ENCODE measurements around the gene DPP6. TPM values are rescaled to one million over a fixed set of nuclear protein-coding genes. Genes with fewer than 3 reads are reported as not detected.

DPP6 gene
- total and polyA plus RNA-seq, 4 experiments from 2014 or later: not detected

DNA sequence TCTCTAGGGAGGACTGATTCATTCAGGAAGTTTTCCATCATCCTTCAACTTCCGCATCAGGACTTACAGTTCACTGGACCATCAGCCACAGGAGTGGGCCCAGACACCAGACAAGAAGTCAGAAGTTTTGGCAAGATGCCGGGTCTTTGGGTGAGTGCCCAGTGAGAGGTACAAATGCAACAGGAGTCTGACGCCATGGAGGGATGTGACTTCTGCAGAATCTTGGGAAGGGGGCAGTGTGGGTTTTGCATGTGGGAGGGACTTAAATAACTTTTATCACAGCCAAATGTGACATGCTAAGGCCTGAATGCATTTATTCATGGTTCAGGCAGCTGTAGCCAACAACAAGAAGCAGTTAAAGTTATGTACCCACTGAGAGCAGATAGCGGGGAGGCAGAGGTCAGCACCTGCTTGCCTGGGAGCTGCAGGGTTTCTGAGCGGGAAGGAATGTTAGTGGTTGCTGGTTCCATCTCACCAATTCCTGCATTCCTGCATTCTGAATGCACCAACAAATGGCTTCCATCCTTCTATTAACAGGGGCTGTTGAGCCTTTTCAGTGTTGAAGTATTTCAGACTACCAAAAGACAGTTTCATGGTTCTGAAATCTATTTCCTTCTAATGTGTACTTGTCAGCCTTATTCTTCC is 575.6 kb downstream of the DPP6 start:
- intact Hi-C loops (cut with micrococcal nuclease): no loop called here
- Mint-ChIP-seq H3K27ac (no peak overlapping the region), H3K36me3 (no peaks in the 10 kb centered on the region), H3K4me3 (no peak overlapping the region), H3K4me1 (no peaks in the 10 kb centered on the region), H3K27me3 (peaks cover 0 to 2% of the 10 kb centered on the region in 2 donors), H3K9me3 (peaks cover 0 to 11% (median 2%) of the 10 kb centered on the region in 8 donors)
- ChIA-PET CTCF (ENCODE audit: partially characterized antibody) (no interaction called here), POLR2A (ENCODE audit: partially characterized antibody) (no interaction called here)
- H3K27ac ChIP-seq (ENCODE audit: low read depth, low read length): no peak overlapping the region
- no peak overlapping the region for H3K4me3 ChIP-seq (ENCODE audit: low read length in 2 of 2)
- H3K9me3 ChIP-seq (ENCODE audit: control insufficient read depth in 1 of 2, low read length in 2 of 2): no peaks in the 10 kb centered on the region
- no peaks in the 10 kb centered on the region for H3K4me1 ChIP-seq (ENCODE audit: insufficient read depth, low read length)
- DNase-seq: no peak
- H3K36me3 ChIP-seq (ENCODE audit: insufficient read depth, low read length): no peaks in the 10 kb centered on the region
- H3K27me3 ChIP-seq (ENCODE audit: insufficient read depth, low read length): no peaks in the 10 kb centered on the region

DNA sequence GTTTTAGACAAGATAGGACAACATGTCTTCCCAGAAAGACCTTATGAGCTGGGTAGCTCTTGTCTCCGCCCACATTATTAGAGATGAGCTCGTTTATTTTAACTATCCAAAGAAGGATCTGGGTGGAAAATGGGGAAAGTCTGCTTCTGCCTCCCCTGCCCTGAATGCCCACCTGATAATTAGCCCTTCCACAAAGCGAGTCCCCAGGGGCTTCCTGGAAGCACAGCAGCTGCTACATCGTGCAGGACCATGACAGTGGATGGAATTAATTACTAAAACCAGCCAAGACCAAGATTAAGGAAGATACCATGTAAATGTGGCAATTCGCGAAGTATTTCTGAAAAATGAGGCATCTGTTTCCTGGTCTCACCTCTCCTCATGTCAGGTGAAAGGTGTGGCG is 576.4 kb downstream of the DPP6 start:
- H3K27me3 Mint-ChIP-seq: peaks cover 0 to 2% of the 10 kb centered on the region in 2 donors

DNA sequence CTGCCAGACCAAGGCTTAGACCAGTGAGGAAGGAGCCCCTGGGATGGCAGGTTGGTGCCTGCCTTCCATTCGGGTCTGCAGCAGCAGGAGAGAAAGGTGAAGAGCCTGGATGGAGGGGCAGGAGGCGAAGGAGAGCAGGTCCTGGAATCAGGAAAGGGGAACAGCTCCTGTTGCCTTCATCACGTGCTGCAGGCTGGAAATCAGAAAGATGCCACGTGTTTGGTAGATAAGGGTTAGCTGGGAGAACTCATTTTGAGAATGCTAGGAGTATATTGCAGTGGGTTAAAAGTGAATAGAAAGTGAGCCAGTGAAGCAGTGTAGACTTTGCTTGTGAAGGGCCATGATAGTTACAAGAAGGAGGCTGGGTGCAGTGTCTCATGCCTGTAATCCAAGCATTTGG is 579.0 kb downstream of the DPP6 start:
- ChIA-PET CTCF (ENCODE audit: partially characterized antibody) (no interaction called here), POLR2A (ENCODE audit: partially characterized antibody) (no interaction called here)
- Histone ChIP-seq H3K4me1 (ENCODE audit: insufficient read depth, low read length) (no peaks in the 10 kb centered on the region), H3K27ac (ENCODE audit: low read depth, low read length) (no peak overlapping the region), H3K27me3 (ENCODE audit: insufficient read depth, low read length) (no peaks in the 10 kb centered on the region), H3K4me3 (ENCODE audit: low read length in 2 of 2) (no peak overlapping the region), H3K36me3 (ENCODE audit: insufficient read depth, low read length) (no peaks in the 10 kb centered on the region), H3K9me3 (ENCODE audit: control insufficient read depth in 1 of 2, low read length in 2 of 2) (no peaks in the 10 kb centered on the region)
- Mint-ChIP-seq H3K4me1 (no peaks in the 10 kb centered on the region), H3K36me3 (no peaks in the 10 kb centered on the region), H3K27me3 (peaks cover 0 to 2% of the 10 kb centered on the region in 2 donors), H3K9me3 (peaks cover 0 to 10% (median 2%) of the 10 kb centered on the region in 8 donors), H3K27ac (no peak overlapping the region), H3K4me3 (no peak overlapping the region)
- intact Hi-C loops (cut with micrococcal nuclease): no loop called here
- no peak for DNase-seq

More for the DNA sequence above, 576.4 kb downstream of the DPP6 start:
- Histone ChIP-seq H3K9me3 (ENCODE audit: control insufficient read depth in 1 of 2, low read length in 2 of 2) (no peaks in the 10 kb centered on the region), H3K27ac (ENCODE audit: low read depth, low read length) (no peak overlapping the region), H3K4me1 (ENCODE audit: insufficient read depth, low read length) (no peaks in the 10 kb centered on the region), H3K27me3 (ENCODE audit: insufficient read depth, low read length) (no peaks in the 10 kb centered on the region), H3K36me3 (ENCODE audit: insufficient read depth, low read length) (no peaks in the 10 kb centered on the region), H3K4me3 (ENCODE audit: low read length in 2 of 2) (no peak overlapping the region)
- Mint-ChIP-seq H3K4me3 (no peak overlapping the region), H3K27ac (no peak overlapping the region), H3K9me3 (peaks cover 0 to 11% (median 0%) of the 10 kb centered on the region in 8 donors), H3K36me3 (no peaks in the 10 kb centered on the region), H3K4me1 (no peaks in the 10 kb centered on the region)
- intact Hi-C loops (cut with micrococcal nuclease): no loop called here
- ChIA-PET POLR2A (ENCODE audit: partially characterized antibody) (no interaction called here), CTCF (ENCODE audit: partially characterized antibody) (no interaction called here)
- no peak for DNase-seq

DNA sequence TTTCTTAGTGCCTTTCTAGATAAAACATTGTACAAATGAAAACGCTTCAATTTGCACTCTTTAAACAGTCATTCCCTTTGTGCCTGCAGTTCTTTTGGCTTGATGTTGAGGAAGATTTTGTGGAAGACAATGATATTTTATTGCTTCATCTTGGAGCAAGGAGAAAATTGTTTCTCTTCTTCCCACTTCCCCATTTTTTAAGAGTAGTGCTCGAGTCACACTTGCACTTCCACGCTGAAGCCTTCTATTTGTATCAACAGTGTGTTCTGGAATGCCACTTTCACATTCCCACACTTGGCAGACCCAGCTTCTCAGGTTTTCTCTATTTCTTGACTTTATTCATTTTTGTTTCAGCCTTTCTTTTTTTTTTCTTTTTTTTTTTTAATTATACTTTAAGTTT is 581.4 kb downstream of the DPP6 start:
- no peak overlapping the region for H3K27ac Mint-ChIP-seq
- intact Hi-C loops (cut with micrococcal nuclease): no loop called here
- H3K4me3 Mint-ChIP-seq: no peak overlapping the region
- H3K9me3 ChIP-seq (ENCODE audit: control insufficient read depth in 1 of 2, low read length in 2 of 2): no peaks in the 10 kb centered on the region
- H3K36me3 ChIP-seq (ENCODE audit: insufficient read depth, low read length): no peaks in the 10 kb centered on the region
- H3K27me3 ChIP-seq (ENCODE audit: insufficient read depth, low read length): no peaks in the 10 kb centered on the region
- ChIA-PET POLR2A (ENCODE audit: partially characterized antibody) (no interaction called here), CTCF (ENCODE audit: partially characterized antibody) (no interaction called here)
- no peaks in the 10 kb centered on the region for H3K4me1 ChIP-seq (ENCODE audit: insufficient read depth, low read length)
- H3K36me3 Mint-ChIP-seq: no peaks in the 10 kb centered on the region
- peaks cover 0 to 2% of the 10 kb centered on the region in 2 donors for H3K27me3 Mint-ChIP-seq
- no peak for DNase-seq
- no peak overlapping the region for H3K4me3 ChIP-seq (ENCODE audit: low read length in 2 of 2)
- peaks cover 0 to 5% (median 2%) of the 10 kb centered on the region in 8 donors for H3K9me3 Mint-ChIP-seq
- H3K4me1 Mint-ChIP-seq: no peaks in the 10 kb centered on the region
- H3K27ac ChIP-seq (ENCODE audit: low read depth, low read length): no peak overlapping the region

DNA sequence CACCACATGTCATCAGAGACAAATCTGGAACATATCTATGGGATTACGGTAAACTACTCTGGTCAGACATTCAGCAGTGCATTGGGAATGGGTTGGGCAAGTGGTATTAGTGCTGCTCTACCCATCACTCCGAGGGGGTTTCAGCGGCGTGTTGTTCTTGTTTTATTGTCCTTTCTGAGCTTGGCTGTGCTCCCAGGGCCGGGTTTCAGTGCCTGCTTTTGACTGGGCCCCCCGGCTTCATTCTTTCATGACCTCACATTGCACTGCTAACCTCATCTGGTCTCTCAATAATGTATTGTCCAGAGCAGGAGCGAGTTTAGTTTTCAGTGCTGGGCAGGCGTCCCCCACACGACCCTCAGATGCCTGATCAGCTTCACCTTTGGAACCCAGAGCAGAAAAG is 586.1 kb downstream of the DPP6 start:
- H3K27me3 ChIP-seq (ENCODE audit: insufficient read depth, low read length): no peaks in the 10 kb centered on the region
- H3K9me3 Mint-ChIP-seq: peaks cover 0 to 5% (median 2%) of the 10 kb centered on the region in 8 donors
- intact Hi-C loops (cut with micrococcal nuclease): no loop called here
- no peaks in the 10 kb centered on the region for H3K36me3 ChIP-seq (ENCODE audit: insufficient read depth, low read length)
- CTCF ChIA-PET (ENCODE audit: partially characterized antibody): no interaction called here
- H3K4me3 Mint-ChIP-seq: no peak overlapping the region
- H3K36me3 Mint-ChIP-seq: no peaks in the 10 kb centered on the region
- DNase-seq: no peak
- H3K27me3 Mint-ChIP-seq: no peaks in the 10 kb centered on the region
- H3K27ac Mint-ChIP-seq: no peak overlapping the region
- H3K27ac ChIP-seq (ENCODE audit: low read depth, low read length): no peak overlapping the region
- H3K4me1 ChIP-seq (ENCODE audit: insufficient read depth, low read length): no peaks in the 10 kb centered on the region
- no peaks in the 10 kb centered on the region for H3K9me3 ChIP-seq (ENCODE audit: control insufficient read depth in 1 of 2, low read length in 2 of 2)
- H3K4me3 ChIP-seq (ENCODE audit: low read length in 2 of 2): no peak overlapping the region
- H3K4me1 Mint-ChIP-seq: no peaks in the 10 kb centered on the region
- POLR2A ChIA-PET (ENCODE audit: partially characterized antibody): no interaction called here

DNA sequence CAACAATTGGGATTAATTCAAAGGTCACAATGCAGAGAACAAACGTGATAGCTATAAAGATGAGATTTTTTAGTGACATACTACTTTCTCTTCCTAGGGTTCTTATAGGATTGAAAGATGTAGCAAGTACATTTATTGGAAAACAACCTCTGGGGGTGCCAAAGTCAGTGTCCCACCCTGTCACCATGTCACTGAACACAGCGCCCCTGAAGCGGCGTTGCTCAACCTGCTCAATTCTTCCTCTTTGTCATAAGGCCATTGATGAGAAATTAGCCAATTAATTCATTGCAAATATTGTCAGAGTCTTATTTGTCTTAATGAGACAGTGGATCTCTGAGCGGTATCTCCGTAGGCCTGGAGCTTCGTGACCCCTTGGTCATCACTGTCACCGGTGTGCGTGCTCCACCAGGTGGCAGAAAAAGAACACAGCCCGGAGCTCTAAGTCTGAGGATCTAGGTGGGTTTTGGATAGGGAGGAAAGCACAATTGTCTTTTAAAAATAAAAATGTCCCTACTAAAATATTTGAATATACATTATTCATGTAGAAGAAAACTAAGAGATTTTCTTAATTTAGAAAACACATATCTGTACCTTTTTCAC is 588.2 kb downstream of the DPP6 start:
- no peak overlapping the region for H3K27ac ChIP-seq (ENCODE audit: low read depth, low read length)
- no peak overlapping the region for H3K4me3 ChIP-seq (ENCODE audit: low read length in 2 of 2)
- H3K36me3 Mint-ChIP-seq: no peaks in the 10 kb centered on the region
- H3K27me3 ChIP-seq (ENCODE audit: insufficient read depth, low read length): no peaks in the 10 kb centered on the region
- H3K4me3 Mint-ChIP-seq: no peak overlapping the region
- H3K36me3 ChIP-seq (ENCODE audit: insufficient read depth, low read length): no peaks in the 10 kb centered on the region
- ChIA-PET POLR2A (ENCODE audit: partially characterized antibody) (no interaction called here), CTCF (ENCODE audit: partially characterized antibody) (no interaction called here)
- H3K4me1 Mint-ChIP-seq: no peaks in the 10 kb centered on the region
- intact Hi-C loops (cut with micrococcal nuclease): no loop called here
- no peaks in the 10 kb centered on the region for H3K9me3 ChIP-seq (ENCODE audit: control insufficient read depth in 1 of 2, low read length in 2 of 2)
- H3K27ac Mint-ChIP-seq: no peak overlapping the region
- peaks cover 0 to 6% (median 3%) of the 10 kb centered on the region in 8 donors for H3K9me3 Mint-ChIP-seq
- DNase-seq: no peak
- H3K4me1 ChIP-seq (ENCODE audit: insufficient read depth, low read length): no peaks in the 10 kb centered on the region
- no peaks in the 10 kb centered on the region for H3K27me3 Mint-ChIP-seq

DNA sequence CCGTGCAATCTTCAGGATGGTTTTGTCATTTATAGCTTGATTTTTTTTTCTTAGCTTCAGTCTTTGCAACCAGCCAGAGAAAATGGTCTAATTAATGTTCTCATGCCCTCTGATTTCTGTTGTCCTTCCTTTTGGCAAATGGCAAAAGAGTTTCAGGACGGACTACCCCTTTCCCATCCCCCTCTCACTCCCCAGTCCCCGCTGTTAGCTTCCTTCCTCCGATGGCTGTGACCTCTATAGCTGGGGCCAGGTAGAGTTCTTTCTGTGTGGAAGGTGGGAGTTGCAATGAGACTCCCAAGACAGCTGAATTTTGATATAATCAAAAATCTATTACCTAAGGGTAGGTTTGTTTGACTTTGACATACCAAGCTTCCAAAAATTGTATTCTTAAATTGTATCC is 588.7 kb downstream of the DPP6 start:
- no peaks in the 10 kb centered on the region for H3K36me3 Mint-ChIP-seq
- Histone ChIP-seq H3K36me3 (ENCODE audit: insufficient read depth, low read length) (no peaks in the 10 kb centered on the region), H3K4me1 (ENCODE audit: insufficient read depth, low read length) (no peaks in the 10 kb centered on the region), H3K9me3 (ENCODE audit: control insufficient read depth in 1 of 2, low read length in 2 of 2) (no peaks in the 10 kb centered on the region), H3K4me3 (ENCODE audit: low read length in 2 of 2) (no peak overlapping the region), H3K27ac (ENCODE audit: low read depth, low read length) (no peak overlapping the region), H3K27me3 (ENCODE audit: insufficient read depth, low read length) (no peaks in the 10 kb centered on the region)
- H3K27ac Mint-ChIP-seq: no peak overlapping the region
- no peak overlapping the region for H3K4me3 Mint-ChIP-seq
- H3K9me3 Mint-ChIP-seq: peaks cover 0 to 6% (median 2%) of the 10 kb centered on the region in 8 donors
- intact Hi-C loops (cut with micrococcal nuclease): no loop called here
- CTCF ChIA-PET (ENCODE audit: partially characterized antibody): no interaction called here
- no peak for DNase-seq
- H3K4me1 Mint-ChIP-seq: no peaks in the 10 kb centered on the region
- POLR2A ChIA-PET (ENCODE audit: partially characterized antibody): no interaction called here
- no peaks in the 10 kb centered on the region for H3K27me3 Mint-ChIP-seq

Data from CD4-positive, alpha-beta memory T cell (primary cell).